ENCODE measurements around the gene FBXW8. TPM values are rescaled to one million over a fixed set of nuclear protein-coding genes. Genes with fewer than 3 reads are reported as not detected.

FBXW8 gene
- total RNA-seq, 1 experiment from 2014 or later = 34.8 TPM

- Histone ChIP-seq H3K36me3 (ENCODE audit: insufficient read depth, low read length) (peaks cover 5% of the 10 kb centered on the region; the same call in 1 of the 2 replicates), H3K9me2 (replicated peaks; ENCODE audit: insufficient read depth, low read length) (no peaks in the 10 kb centered on the region), H3K9ac (ENCODE audit: low read length) (no peak overlapping the region), H3K9me3 (ENCODE audit: low read length) (no peaks in the 10 kb centered on the region), H3K4me3 (ENCODE audit: low read length) (no peak overlapping the region), H4K20me1 (ENCODE audit: insufficient read depth, low read depth, low read length) (no peaks in the 10 kb centered on the region), H3K4me2 (ENCODE audit: low read depth, low read length, poor library complexity, severe bottlenecking) (no peak overlapping the region), H3K4me1 (ENCODE audit: low read length) (peaks cover 58% of the 10 kb centered on the region), H3K79me2 (ENCODE audit: low read length) (peaks cover 88% of the 10 kb centered on the region), H2AFZ (ENCODE audit: low read length) (no peak overlapping the region), H3K27me3 (ENCODE audit: low read length) (no peaks in the 10 kb centered on the region), H3K27ac (ENCODE audit: low read length) (peak overlapping the region; percentile 20)
- no peak for DNase-seq
These were observed 11.6 kb downstream of the FBXW8 start for GRCh38 chr12:116922194-116922897.

DNA sequence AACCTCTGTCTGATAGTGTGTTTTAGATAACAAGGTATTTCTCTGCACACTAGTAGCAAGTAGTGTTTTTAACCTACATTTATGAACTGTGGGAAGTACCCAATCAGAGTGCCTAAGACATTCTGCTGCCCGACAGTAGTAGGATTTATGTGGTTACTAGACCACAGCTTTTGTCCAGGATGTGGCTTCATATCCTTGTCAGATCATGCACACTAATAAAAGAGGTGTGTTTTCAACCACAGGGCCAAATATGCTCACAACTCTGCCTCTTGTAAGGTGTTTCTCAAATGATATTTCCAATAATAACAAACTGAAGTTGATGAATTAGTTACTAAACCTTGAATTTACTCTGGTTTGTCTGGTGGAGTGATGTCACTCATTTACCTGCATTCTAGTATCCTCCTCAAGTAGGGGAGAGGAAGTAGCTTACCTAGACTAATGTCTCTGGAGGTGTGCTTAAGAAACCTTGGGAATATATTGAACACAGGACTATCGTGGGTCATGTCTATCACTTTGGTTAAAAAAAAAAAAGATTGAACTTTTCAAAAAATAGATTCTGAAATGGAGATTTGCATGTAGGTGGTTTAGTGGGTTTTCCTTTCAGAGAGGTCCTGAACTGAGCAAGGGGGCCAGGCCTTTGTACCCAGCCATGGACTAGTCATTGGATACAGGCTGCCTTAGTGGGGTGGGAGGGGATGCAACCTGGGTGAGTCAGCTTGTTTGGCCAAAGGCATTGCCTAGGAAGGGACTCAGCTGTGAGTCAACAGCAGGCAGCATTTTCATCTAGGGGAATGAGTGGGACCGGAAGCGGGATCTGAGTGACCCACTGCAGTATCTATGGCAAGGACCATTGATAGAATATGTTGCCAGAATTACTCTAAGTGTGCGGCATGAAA is 14.1 kb downstream of the FBXW8 start:
- no peak overlapping the region for H3K4me3 ChIP-seq (ENCODE audit: low read length)
- H3K79me2 ChIP-seq (ENCODE audit: low read length) = peaks cover 83% of the 10 kb centered on the region
- H3K4me2 ChIP-seq (ENCODE audit: low read depth, low read length, poor library complexity, severe bottlenecking) = peak overlapping the region; percentile 24
- H3K4me1 ChIP-seq (ENCODE audit: low read length) = peaks cover 40% of the 10 kb centered on the region
- DNase-seq = no peak
- no peaks in the 10 kb centered on the region for H3K9me2 ChIP-seq (replicated peaks; ENCODE audit: insufficient read depth, low read length)
- H4K20me1 ChIP-seq (ENCODE audit: insufficient read depth, low read depth, low read length) = no peaks in the 10 kb centered on the region
- H3K27me3 ChIP-seq (ENCODE audit: low read length) = no peaks in the 10 kb centered on the region
- H3K9ac ChIP-seq (ENCODE audit: low read length) = no peak overlapping the region
- no peak overlapping the region for H2AFZ ChIP-seq (ENCODE audit: low read length)
- peak overlapping the region; percentile 29 for H3K27ac ChIP-seq (ENCODE audit: low read length)
- H3K9me3 ChIP-seq (ENCODE audit: low read length) = no peaks in the 10 kb centered on the region
- peaks cover 10% of the 10 kb centered on the region for H3K36me3 ChIP-seq (ENCODE audit: insufficient read depth, low read length)

DNA sequence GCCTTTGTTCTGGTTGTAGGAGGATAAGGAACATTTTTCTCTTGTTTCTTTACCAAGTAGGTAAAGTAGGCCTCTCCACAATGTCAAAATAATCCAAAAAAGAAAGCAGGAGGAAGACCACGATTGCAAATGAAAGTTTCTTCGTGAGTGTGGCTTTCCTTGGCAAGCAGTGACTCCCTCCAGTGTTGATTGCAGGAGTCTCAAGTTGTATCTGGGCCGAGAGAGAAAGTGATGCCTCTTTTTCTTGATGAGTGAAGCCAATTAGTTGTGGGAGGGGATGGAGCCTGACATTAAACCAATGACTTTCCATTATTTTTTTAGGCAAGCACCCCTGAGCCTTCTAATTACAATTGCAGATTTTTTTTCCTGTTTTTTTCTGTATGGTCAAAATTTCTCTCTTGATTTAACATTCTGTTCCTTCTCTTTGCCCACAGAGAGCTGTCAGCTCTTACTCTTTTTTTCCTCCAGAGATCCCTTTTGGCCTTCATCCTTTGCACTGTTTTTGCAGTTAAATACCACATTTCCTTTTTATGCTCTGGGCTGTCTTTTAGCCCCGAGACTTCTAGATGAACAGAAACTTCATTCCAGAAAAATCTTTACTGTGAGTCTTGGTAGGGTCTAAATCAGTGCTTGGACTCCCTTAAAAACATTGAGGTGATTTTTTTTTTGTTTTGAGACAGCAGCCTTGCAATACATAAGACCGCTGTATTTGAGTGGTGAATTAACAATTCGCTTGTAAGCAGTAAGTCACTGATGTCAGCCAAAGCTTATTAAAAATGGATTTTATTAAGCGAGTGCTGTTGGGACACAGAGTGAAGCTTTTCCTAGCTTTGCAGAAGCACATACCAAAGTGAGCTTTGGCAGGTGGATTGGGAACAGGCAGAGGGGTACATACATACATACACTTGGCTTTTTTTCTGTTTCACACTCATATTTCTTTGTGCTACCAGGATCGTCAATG is 15.8 kb downstream of the FBXW8 start:
- H3K9ac ChIP-seq (ENCODE audit: low read length) = no peak overlapping the region
- no peaks in the 10 kb centered on the region for H4K20me1 ChIP-seq (ENCODE audit: insufficient read depth, low read depth, low read length)
- H2AFZ ChIP-seq (ENCODE audit: low read length) = no peak overlapping the region
- DNase-seq = no peak
- no peaks in the 10 kb centered on the region for H3K9me2 ChIP-seq (replicated peaks; ENCODE audit: insufficient read depth, low read length)
- no peaks in the 10 kb centered on the region for H3K27me3 ChIP-seq (ENCODE audit: low read length)
- H3K4me2 ChIP-seq (ENCODE audit: low read depth, low read length, poor library complexity, severe bottlenecking) = no peak overlapping the region
- peaks cover 5% of the 10 kb centered on the region for H3K36me3 ChIP-seq (ENCODE audit: insufficient read depth, low read length)
- H3K79me2 ChIP-seq (ENCODE audit: low read length) = peaks cover 83% of the 10 kb centered on the region
- H3K4me3 ChIP-seq (ENCODE audit: low read length) = no peak overlapping the region
- no peak overlapping the region for H3K27ac ChIP-seq (ENCODE audit: low read length)
- H3K4me1 ChIP-seq (ENCODE audit: low read length) = peaks cover 23% of the 10 kb centered on the region
- no peaks in the 10 kb centered on the region for H3K9me3 ChIP-seq (ENCODE audit: low read length)

GRCh38 chr12:116927244-116927940 is 16.6 kb downstream of the FBXW8 start:
- Histone ChIP-seq H3K79me2 (ENCODE audit: low read length) (peaks cover 83% of the 10 kb centered on the region), H4K20me1 (ENCODE audit: insufficient read depth, low read depth, low read length) (no peaks in the 10 kb centered on the region), H3K9me2 (replicated peaks; ENCODE audit: insufficient read depth, low read length) (no peaks in the 10 kb centered on the region), H3K36me3 (ENCODE audit: insufficient read depth, low read length) (peaks cover 11% of the 10 kb centered on the region), H3K9me3 (ENCODE audit: low read length) (no peaks in the 10 kb centered on the region), H2AFZ (ENCODE audit: low read length) (no peak overlapping the region), H3K4me1 (ENCODE audit: low read length) (peaks cover 17% of the 10 kb centered on the region), H3K4me2 (ENCODE audit: low read depth, low read length, poor library complexity, severe bottlenecking) (no peak overlapping the region), H3K4me3 (ENCODE audit: low read length) (no peak overlapping the region), H3K9ac (ENCODE audit: low read length) (no peak overlapping the region), H3K27me3 (ENCODE audit: low read length) (no peaks in the 10 kb centered on the region), H3K27ac (ENCODE audit: low read length) (no peak overlapping the region)
- DNase-seq = no peak

DNA sequence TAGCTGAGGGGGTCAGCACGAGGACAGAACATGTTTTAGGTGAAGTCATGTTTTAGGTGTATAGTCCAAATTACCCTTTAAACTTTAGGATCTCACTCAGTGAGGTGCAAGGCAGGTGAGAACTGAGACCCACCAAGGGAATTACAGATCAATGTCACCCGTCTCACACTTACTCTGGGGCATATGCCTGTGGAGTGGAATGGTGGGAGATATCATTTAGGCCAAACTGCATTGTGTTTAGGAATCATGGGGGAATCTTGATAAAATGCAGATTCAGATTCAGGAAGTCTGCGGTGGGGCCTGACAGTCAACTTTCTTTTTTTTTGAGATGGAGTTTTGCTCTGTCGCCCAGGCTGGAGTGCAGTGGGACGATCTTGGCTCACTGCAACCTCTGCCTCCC is 17.8 kb downstream of the FBXW8 start:
- DNase-seq = no peak
- Histone ChIP-seq H3K9me2 (replicated peaks; ENCODE audit: insufficient read depth, low read length) (no peaks in the 10 kb centered on the region), H2AFZ (ENCODE audit: low read length) (no peak overlapping the region), H4K20me1 (ENCODE audit: insufficient read depth, low read depth, low read length) (no peaks in the 10 kb centered on the region), H3K9me3 (ENCODE audit: low read length) (no peaks in the 10 kb centered on the region), H3K4me3 (ENCODE audit: low read length) (no peak overlapping the region), H3K27ac (ENCODE audit: low read length) (no peak overlapping the region), H3K9ac (ENCODE audit: low read length) (no peak overlapping the region), H3K79me2 (ENCODE audit: low read length) (peaks cover 82% of the 10 kb centered on the region), H3K27me3 (ENCODE audit: low read length) (no peaks in the 10 kb centered on the region), H3K36me3 (ENCODE audit: insufficient read depth, low read length) (peaks cover 11% of the 10 kb centered on the region), H3K4me1 (ENCODE audit: low read length) (peaks cover 16% of the 10 kb centered on the region), H3K4me2 (ENCODE audit: low read depth, low read length, poor library complexity, severe bottlenecking) (no peak overlapping the region)

DNA sequence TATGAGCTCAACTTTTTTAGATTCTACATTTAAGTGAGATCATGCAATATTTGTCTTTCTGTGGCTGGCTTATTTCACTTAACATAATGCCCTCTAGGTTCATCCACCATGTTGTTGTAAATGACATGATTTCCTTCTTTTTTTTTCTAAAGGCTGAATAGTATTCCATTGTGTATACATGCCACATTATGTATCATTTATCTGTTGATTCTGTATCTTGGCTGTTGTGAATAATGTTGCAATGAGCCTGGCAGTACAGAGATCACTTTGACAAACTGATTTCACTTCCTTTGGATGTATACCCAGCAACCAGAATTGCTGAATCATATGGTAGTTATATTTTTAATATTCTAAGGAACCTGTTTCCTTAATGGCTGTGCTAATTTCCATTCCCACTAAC is 19.1 kb downstream of the FBXW8 start:
- peaks cover 21% of the 10 kb centered on the region for H3K36me3 ChIP-seq (ENCODE audit: insufficient read depth, low read length)
- no peak overlapping the region for H3K4me2 ChIP-seq (ENCODE audit: low read depth, low read length, poor library complexity, severe bottlenecking)
- H3K79me2 ChIP-seq (ENCODE audit: low read length) = peaks cover 84% of the 10 kb centered on the region
- peaks cover 10% of the 10 kb centered on the region for H3K4me1 ChIP-seq (ENCODE audit: low read length)
- H3K9me3 ChIP-seq (ENCODE audit: low read length) = no peaks in the 10 kb centered on the region
- H2AFZ ChIP-seq (ENCODE audit: low read length) = no peak overlapping the region
- no peaks in the 10 kb centered on the region for H3K27me3 ChIP-seq (ENCODE audit: low read length)
- no peak overlapping the region for H3K4me3 ChIP-seq (ENCODE audit: low read length)
- no peaks in the 10 kb centered on the region for H3K9me2 ChIP-seq (replicated peaks; ENCODE audit: insufficient read depth, low read length)
- no peak for DNase-seq
- H3K9ac ChIP-seq (ENCODE audit: low read length) = no peak overlapping the region
- H4K20me1 ChIP-seq (ENCODE audit: insufficient read depth, low read depth, low read length) = no peaks in the 10 kb centered on the region
- H3K27ac ChIP-seq (ENCODE audit: low read length) = no peak overlapping the region

DNA sequence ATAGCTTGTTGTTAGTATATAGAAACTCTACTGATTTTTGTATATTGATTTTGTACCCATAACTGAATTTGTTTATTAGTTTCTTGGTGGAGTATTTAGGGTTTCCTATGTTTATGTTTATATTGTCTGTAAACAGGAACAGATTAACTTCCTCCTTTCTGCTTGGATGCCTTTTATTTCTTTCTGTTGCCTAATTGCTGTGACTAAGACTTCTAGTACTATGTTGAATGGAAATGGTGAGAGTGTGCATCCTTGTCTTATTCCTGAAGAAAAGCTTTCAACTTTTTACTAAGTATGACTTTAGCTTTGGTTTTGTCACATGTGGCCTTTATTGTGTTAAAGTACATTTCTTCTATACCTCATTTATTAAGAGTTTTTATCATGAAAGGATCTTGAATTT is 20.9 kb downstream of the FBXW8 start:
- H3K4me2 ChIP-seq (ENCODE audit: low read depth, low read length, poor library complexity, severe bottlenecking) = no peak overlapping the region
- H3K27me3 ChIP-seq (ENCODE audit: low read length) = no peaks in the 10 kb centered on the region
- DNase-seq = no peak
- H3K9ac ChIP-seq (ENCODE audit: low read length) = no peak overlapping the region
- H3K4me3 ChIP-seq (ENCODE audit: low read length) = no peak overlapping the region
- H3K4me1 ChIP-seq (ENCODE audit: low read length) = peaks cover 6% of the 10 kb centered on the region; the same call in 1 of the 2 replicates
- H3K36me3 ChIP-seq (ENCODE audit: insufficient read depth, low read length) = peaks cover 26% of the 10 kb centered on the region
- no peak overlapping the region for H2AFZ ChIP-seq (ENCODE audit: low read length)
- H4K20me1 ChIP-seq (ENCODE audit: insufficient read depth, low read depth, low read length) = no peaks in the 10 kb centered on the region
- no peaks in the 10 kb centered on the region for H3K9me2 ChIP-seq (replicated peaks; ENCODE audit: insufficient read depth, low read length)
- H3K9me3 ChIP-seq (ENCODE audit: low read length) = no peaks in the 10 kb centered on the region
- H3K79me2 ChIP-seq (ENCODE audit: low read length) = peaks cover 80% of the 10 kb centered on the region
- no peak overlapping the region for H3K27ac ChIP-seq (ENCODE audit: low read length)
